Small intestine (tissue), 7 donors: ENCODE measurements around the gene COL5A1. TPM values are rescaled to one million over a fixed set of nuclear protein-coding genes. Genes with fewer than 3 reads are reported as not detected.

Source experiments
- DNase-seq, 2 donors: peaks; one replicate each; pipeline versions ENCODE4 v3.0.0 to v3.0.0-alpha.2; 2013
- FAIRE-seq: peaks from 2 replicates; lab custom pipeline; 2012; peaks lifted over from hg19 to GRCh38; lab: Jason Lieb, UNC
- H3K27ac ChIP-seq, 3 donors: one replicate each; pipeline ENCODE4 v1.5.1; 2013; ENCODE audit warnings: low read length in 2 of 3, mild to moderate bottlenecking in 2 of 3, control low read depth in 1 of 3, inconsistent platforms in 1 of 3, low read depth in 1 of 3, moderate library complexity in 1 of 3
- H3K27me3 ChIP-seq, 3 donors: one replicate each; pipeline ENCODE4 v1.6.1; 2013; ENCODE audit warnings: low read length in 3 of 3, inconsistent platforms in 1 of 3; ENCODE audit not compliant: control insufficient read depth in 3 of 3, insufficient read depth in 3 of 3
- H3K36me3 ChIP-seq, 3 donors: one replicate each; pipeline ENCODE4 v1.6.1; 2013; ENCODE audit warnings: low read length in 3 of 3, inconsistent platforms in 1 of 3, low read depth in 1 of 3, mild to moderate bottlenecking in 1 of 3, moderate library complexity in 1 of 3; ENCODE audit not compliant: control insufficient read depth in 3 of 3, insufficient read depth in 2 of 3
- H3K4me1 ChIP-seq, 3 donors: one replicate each; pipeline ENCODE4 v1.6.1; 2013; ENCODE audit warnings: low read length in 2 of 3, inconsistent platforms in 1 of 3, low read depth in 1 of 3, mild to moderate bottlenecking in 1 of 3, moderate library complexity in 1 of 3; ENCODE audit not compliant: control insufficient read depth in 3 of 3, insufficient read depth in 2 of 3
- H3K4me3 ChIP-seq, 3 donors: one replicate each; pipeline ENCODE4 v1.5.1; 2013; ENCODE audit warnings: low read length in 3 of 3, control low read depth in 1 of 3, inconsistent platforms in 1 of 3, low read depth in 1 of 3, mild to moderate bottlenecking in 1 of 3, moderate library complexity in 1 of 3
- H3K9me3 ChIP-seq, 2 donors: one replicate each; pipeline ENCODE4 v1.6.1; 2013; ENCODE audit warnings: low read depth in 1 of 2, low read length in 1 of 2; ENCODE audit not compliant: control insufficient read depth in 2 of 2, insufficient read depth in 1 of 2
- WGBS, 3 donors: extraction: QIAGEN DNeasy Blood & Tissue Kit; methylation state at CpG; one replicate each; pipeline ENCODE4 v1.1.7; 2013; 5-methylcytosine and 5-hydroxymethylcytosine counted together
- polyA plus RNA-seq, 4 donors: library from polyadenylated mRNA; stranded (reverse) in 3 of 4; unstranded in 1 of 4; fragments of 200-250 nt in 3 of 4; fragments of 120-200 nt in 1 of 4; gene quantifications; one replicate each; pipeline versions ENCODE4 v1.2.1 to v1.2.3, GENCODE V29; 2013
- donor health status: healthy with polysubstance abuse.
- donor health status: control.
- donor health status: control.
- donor health status: Bipolar disorder and iron deficiency.
- donor health status: healthy.

The COL5A1 gene
- polyA plus RNA-seq, 4 donors, result 0.22 to 54.0 (median 5.4) TPM

DNA sequence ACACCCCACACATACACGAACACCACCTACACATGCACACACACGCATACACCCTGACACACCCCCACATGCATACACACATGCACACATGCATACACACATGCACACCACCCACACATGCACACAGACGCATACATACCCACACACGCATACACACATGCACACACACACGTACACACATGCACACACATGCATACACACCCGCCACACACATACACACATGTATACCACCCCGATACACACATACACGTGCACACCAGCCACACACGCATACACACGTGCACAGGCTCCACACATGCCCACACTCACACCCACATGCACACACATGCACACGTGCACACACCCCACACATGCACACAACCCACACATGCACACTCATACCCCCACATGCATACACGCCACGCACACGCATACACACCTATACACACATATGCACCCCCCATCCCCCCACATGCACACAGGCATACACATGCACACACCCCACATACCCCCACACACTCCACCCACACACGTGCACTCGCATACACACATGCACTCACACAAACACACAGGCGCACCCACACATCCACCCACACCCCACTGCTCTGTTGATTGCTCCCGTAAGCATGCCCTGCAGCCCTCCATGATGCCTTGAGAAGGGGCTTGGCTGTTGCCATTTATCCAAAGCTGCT is 119.3 kb downstream of the COL5A1 start:
- 95% methylated on average over 18 of the region's 18 CpGs for WGBS, 3 donors
- FAIRE-seq, result no peak
- H3K4me1 ChIP-seq, result no peaks in the 10 kb centered on the region

DNA sequence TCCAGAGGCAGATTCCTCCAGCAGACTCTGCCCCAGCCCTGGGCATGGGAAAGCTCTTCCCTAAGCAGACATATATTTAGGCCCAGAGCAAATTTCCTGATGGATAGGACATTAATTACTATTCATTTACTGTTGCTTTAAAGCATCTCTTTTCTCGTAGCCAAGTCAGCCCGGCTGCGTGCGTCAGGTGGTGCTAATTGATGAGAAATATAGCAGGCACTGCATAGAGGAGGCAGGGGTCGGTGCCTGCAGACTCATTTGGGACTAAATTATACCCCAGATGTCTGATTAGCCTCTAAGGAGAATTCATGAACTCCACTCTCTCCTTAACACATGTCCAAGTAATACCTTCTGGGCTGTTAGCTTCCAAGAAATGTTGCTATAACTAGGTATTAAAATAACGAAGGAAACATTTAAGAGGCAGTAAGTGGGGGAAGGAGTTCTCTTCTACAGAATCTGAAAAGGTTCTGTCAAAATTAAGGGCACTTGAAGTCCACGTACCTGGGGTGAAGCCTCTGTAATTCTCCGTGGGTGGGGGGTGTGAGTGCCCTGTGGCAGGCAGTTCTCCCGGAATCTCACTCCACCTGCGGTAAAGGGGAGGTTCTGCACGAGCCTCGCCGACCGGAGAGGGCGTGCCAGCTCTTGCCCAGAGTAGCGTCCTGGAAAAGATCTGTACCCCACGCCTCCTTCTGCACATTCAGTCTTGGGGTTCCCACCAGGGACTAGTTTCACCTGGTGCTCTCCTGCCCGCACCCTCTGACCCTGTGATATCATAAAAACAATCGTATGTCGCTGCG is 123.1 kb downstream of the COL5A1 start:
- H3K36me3 ChIP-seq, result peaks cover 0 to 49% (median 0%) of the 10 kb centered on the region in 3 donors
- 74 to 89% (median 77%) methylated on average over 21 of the region's 21 CpGs for WGBS, 3 donors

More for the DNA sequence above, 119.3 kb downstream of the COL5A1 start:
- Histone ChIP-seq H3K27me3 (no peaks in the 10 kb centered on the region), H3K27ac (no peak overlapping the region), H3K9me3 (no peaks in the 10 kb centered on the region), H3K4me3 (no peak overlapping the region), H3K36me3 (peaks cover 0 to 30% (median 0%) of the 10 kb centered on the region in 3 donors)
- no peak for DNase-seq

DNA sequence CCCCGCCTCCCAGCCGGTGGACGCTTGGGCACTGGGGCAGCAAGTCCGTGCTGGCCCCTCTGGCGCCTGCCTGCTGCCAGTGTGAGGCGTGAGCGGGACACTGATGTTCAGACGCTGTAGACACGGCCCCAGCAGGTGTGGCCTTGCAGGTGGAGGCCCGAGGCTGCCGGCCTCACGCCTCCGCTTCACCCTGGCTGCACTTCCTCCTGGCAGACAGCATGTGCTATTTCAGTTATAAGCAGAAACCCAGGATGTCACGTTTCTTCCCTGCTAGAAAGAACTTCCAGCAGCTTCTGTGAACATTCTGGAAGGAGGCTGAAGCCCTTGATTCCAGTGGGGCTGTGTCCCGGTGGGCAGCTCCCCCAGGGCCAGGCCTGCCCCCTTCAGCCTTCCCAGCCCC is 124.2 kb downstream of the COL5A1 start:
- Histone ChIP-seq H3K27ac (no peak overlapping the region), H3K9me3 (no peaks in the 10 kb centered on the region), H3K4me1 (no peaks in the 10 kb centered on the region), H3K27me3 (no peaks in the 10 kb centered on the region), H3K4me3 (no peak overlapping the region), H3K36me3 (peaks cover 0 to 47% (median 0%) of the 10 kb centered on the region in 3 donors)
- FAIRE-seq (no peak), DNase-seq (no peak)
- 57 to 70% (median 58%) methylated on average over 15 of the region's 15 CpGs for WGBS, 3 donors

More for the DNA sequence above, 123.1 kb downstream of the COL5A1 start:
- Histone ChIP-seq H3K27me3 (no peaks in the 10 kb centered on the region), H3K4me1 (no peaks in the 10 kb centered on the region), H3K9me3 (no peaks in the 10 kb centered on the region), H3K27ac (no peak overlapping the region), H3K4me3 (no peak overlapping the region)
- FAIRE-seq (no peak), DNase-seq (no peak)

DNA sequence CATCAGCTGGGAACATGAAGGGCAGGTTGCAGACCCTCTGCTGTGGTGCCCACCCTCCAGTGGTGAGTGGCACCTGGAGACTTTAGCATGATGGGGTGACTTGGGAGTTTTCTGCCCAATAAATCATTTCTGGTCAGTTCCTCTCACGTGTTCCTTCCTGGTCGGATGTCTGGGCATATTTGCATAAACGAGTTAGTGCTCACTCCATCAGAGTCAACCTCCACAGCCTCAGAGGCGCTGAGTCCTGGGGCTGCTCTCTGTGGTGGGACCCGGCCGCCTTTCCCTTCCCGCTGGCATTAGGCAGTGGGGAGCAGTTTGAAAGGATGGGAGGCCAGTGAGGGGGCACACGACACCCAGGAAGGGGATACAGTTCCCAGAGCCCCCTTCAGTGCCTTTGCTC is 125.0 kb downstream of the COL5A1 start:
- FAIRE-seq (no peak), DNase-seq (no peak)
- WGBS, 3 donors, result 49 to 66% (median 51%) methylated on average over 8 of the region's 8 CpGs
- H3K27ac ChIP-seq, result no peak overlapping the region
- peaks cover 0 to 42% (median 0%) of the 10 kb centered on the region in 3 donors for H3K36me3 ChIP-seq
- H3K27me3 ChIP-seq, result no peaks in the 10 kb centered on the region
- no peaks in the 10 kb centered on the region for H3K9me3 ChIP-seq
- no peak overlapping the region for H3K4me3 ChIP-seq
- H3K4me1 ChIP-seq, result no peaks in the 10 kb centered on the region

DNA sequence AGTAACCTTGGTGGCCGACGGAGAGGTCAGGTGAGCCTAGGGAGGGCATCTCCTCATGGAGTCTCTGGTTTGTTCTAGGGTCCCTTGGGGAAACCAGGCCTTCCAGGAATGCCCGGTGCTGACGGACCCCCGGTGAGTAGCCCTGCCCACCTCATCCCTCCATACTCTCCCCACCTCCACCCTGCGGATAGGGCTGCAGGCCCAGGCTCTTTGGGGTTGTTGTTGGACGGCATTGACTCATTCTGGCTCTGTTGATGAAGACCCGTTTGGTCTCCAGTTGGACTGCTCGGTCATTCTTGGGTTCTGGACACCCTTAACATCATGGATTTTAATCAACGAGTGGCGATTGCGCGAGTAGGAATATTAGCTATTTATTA is 126.7 kb downstream of the COL5A1 start:
- WGBS, 3 donors, result 76 to 90% (median 77%) methylated on average over 13 of the region's 13 CpGs
- no peak overlapping the region for H3K4me3 ChIP-seq
- no peaks in the 10 kb centered on the region for H3K9me3 ChIP-seq
- H3K36me3 ChIP-seq, result peaks cover 0 to 41% (median 0%) of the 10 kb centered on the region in 3 donors
- DNase-seq, result no peak
- H3K27me3 ChIP-seq, result no peaks in the 10 kb centered on the region
- H3K4me1 ChIP-seq, result no peaks in the 10 kb centered on the region
- no peak for FAIRE-seq
- no peak overlapping the region for H3K27ac ChIP-seq

DNA sequence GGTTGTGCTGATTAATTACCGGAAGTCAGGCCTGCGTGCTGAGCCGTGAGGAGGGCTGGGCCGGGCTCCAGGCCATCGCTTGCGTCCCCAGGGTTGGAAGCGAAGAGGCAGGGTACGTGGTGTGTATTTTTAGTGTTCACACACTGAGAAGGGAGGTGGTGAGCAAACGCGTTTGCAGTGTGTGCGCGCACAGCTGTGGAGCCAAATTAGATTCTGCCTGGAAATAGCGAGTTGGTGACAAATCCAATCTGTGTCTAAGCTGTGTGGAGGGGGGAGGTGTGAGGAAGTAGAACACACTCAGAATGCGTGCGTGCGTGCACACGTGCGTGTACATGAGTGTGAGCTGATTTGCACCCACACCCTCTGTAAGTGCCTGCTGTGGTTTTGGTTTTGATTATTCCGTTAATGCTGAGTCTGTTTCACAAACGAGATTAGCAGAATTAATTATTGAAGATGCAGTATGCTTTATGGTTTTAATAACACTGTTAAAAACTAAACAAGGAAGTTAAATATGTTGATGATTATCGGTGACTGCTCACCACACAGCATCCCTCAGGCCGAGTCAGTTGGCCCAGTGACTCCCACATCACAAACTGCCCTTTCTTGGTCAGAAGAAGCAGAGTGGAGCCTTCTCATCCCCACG is 127.2 kb downstream of the COL5A1 start:
- FAIRE-seq, result no peak
- no peak for DNase-seq
- 55 to 71% (median 66%) methylated on average over 23 of the region's 23 CpGs for WGBS, 3 donors
- Histone ChIP-seq H3K27me3 (no peaks in the 10 kb centered on the region), H3K27ac (peak overlapping the region in 1 of 3 donors; percentile 39), H3K4me1 (no peaks in the 10 kb centered on the region), H3K9me3 (no peaks in the 10 kb centered on the region), H3K36me3 (peaks cover 0 to 42% (median 0%) of the 10 kb centered on the region in 3 donors), H3K4me3 (no peak overlapping the region)

DNA sequence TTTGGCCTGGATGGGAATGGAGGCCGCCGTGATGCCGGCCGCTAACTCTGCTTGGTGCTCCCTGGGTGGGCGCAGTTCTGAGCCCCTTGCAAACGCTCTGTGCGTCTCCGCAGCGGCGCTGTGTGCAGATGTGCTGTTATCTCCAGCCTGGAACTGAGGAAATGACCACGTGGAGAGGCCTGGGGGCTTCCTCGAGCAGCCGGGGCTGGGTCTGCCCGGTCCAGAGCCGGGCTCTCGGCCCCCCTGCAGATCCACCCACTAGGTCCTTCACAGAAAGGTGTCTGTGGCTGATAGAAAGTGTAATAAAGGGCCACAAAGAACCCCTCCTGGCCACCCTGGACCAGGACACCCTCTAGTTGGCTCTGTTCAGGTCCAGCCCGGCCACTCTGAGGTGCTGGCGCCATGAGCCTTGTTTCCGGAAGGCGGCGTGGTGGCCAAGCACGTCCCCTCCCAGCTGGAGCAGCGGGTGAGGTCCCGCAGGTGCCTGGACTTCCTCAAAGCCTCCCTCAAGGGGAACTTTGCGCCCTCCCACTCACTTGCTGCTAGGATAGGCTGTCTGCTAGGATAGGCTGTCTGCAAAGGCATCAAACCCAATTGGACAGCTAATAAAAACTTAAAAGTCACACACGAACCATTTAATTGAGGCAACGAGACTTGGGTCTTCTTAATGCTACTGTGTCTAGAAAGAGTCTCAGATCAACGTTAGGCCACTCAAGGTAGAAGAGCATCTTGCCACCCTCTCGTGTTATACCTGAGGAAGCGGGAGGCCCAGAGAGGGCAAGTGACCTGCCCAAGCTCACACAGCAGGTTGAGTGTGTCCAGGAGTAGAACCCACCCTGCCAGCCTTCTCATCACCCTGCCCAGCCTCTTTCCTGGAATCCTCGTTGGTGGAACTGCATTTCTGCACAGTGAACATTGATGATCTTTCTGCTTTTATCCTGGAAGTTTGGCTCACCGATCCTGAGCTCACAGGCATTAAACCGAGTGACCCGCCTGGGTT is 129.7 kb downstream of the COL5A1 start:
- H3K9me3 ChIP-seq, result no peaks in the 10 kb centered on the region
- H3K4me1 ChIP-seq, result peaks cover 0 to 15% (median 0%) of the 10 kb centered on the region in 3 donors
- no peak overlapping the region for H3K27ac ChIP-seq
- no peak for FAIRE-seq
- WGBS, 3 donors, result 62 to 73% (median 69%) methylated on average over 34 of the region's 34 CpGs
- H3K27me3 ChIP-seq, result no peaks in the 10 kb centered on the region
- H3K36me3 ChIP-seq, result peaks cover 0 to 50% (median 0%) of the 10 kb centered on the region in 3 donors
- DNase-seq, result no peak
- no peak overlapping the region for H3K4me3 ChIP-seq
